ENCODE data around the gene CDH3. TPM values are rescaled to one million over a fixed set of nuclear protein-coding genes. Genes with fewer than 3 reads are reported as not detected.

Gene CDH3
- total RNA-seq (1 to 10 TPM in 5 of 6 donors, under 1 TPM in 1; 0.39 to 5.2 (median 1.4) TPM), polyA plus RNA-seq (under 1 TPM; 0.30 to 0.47 TPM)

GRCh38 chr16:68644715-68645493, at the start of gene CDH3:
Gene CDH3 (plus strand): TSS chr16:68645310. CDS start chr16:68645380, 70 bp downstream.
- no peaks in the 10 kb centered on the region for H3K36me3 ChIP-seq
- TF ChIP-seq CTCF (IDR thresholded peaks at IDR 0.05) = no peak
- H3K27me3 ChIP-seq = no peaks in the 10 kb centered on the region
- 1 to 2% methylated on average over 44 to 53 of the region's 53 CpGs for WGBS, 2 donors
- peak within 1 kb of the TSS; percentile 11 to 55 (median 46) for H3K4me3 ChIP-seq
- H3K4me1 ChIP-seq = peaks cover 0 to 10% (median 5%) of the 10 kb centered on the region in 3 donors
- ATAC-seq (peak; percentile 77 to 94 (median 90)), FAIRE-seq (no peak), DNase-seq (peak; percentile 42 to 85 (median 61))
- intact Hi-C loops (cut with DNase I) = no loop called here
- no peaks in the 10 kb centered on the region for H3K9me3 ChIP-seq
- no peak within 1 kb of the TSS for H3K27ac ChIP-seq

DNA sequence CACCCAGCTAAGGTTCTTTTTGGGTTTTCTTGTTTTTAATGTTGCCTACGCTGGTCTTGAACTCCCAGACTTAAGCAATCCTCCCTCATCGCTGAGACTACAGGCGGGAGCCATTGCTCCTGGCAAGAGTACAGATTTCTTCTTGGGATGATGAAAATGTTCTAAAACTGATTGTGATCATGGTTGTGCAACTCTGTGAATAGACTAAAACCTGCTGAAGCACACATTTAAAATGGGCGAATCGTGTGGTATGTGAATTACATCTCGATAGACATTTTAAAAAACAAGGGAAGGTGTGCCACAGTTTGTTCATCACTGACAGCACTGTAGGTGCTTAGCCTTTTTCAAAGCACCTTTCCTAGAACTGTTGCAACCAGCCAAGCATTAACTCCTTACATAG, 48.8 kb upstream of the CDH3 start:
- intact Hi-C loops (cut with DNase I) = no loop called here
- Histone ChIP-seq H3K4me1 (no peaks in the 10 kb centered on the region), H3K27me3 (no peaks in the 10 kb centered on the region), H3K27ac (no peak overlapping the region), H3K36me3 (no peaks in the 10 kb centered on the region), H3K4me3 (no peak overlapping the region), H3K9me3 (no peaks in the 10 kb centered on the region)
- 91 to 92% methylated on average over 6 of the region's 6 CpGs for WGBS, 2 donors
- FAIRE-seq (no peak), ATAC-seq (no peak), DNase-seq (no peak)
- TF ChIP-seq CTCF (IDR thresholded peaks at IDR 0.05) = no peak

- Histone ChIP-seq H3K4me3 (no peak overlapping the region), H3K4me1 (no peaks in the 10 kb centered on the region), H3K27ac (no peak overlapping the region), H3K27me3 (no peaks in the 10 kb centered on the region), H3K9me3 (no peaks in the 10 kb centered on the region), H3K36me3 (no peaks in the 10 kb centered on the region)
- DNase-seq = no peak
- ATAC-seq = no peak
- no peak for FAIRE-seq
- no peak for TF ChIP-seq CTCF (IDR thresholded peaks at IDR 0.05)
- 95 to 100% methylated on average over 1 of the region's 1 CpG for WGBS, 2 donors
- intact Hi-C loops (cut with DNase I) = no loop called here
Observed at GRCh38 chr16:68599586-68599985, 45.5 kb upstream of the CDH3 start.

GRCh38 chr16:68605746-68606145, 39.4 kb upstream of the CDH3 start:
- DNase-seq (peak in 1 of 6 donors; percentile 8), FAIRE-seq (no peak), ATAC-seq (no peak)

More at GRCh38 chr16:68605746-68606145, 39.4 kb upstream of the CDH3 start:
- no peak for TF ChIP-seq CTCF (IDR thresholded peaks at IDR 0.05)
- Histone ChIP-seq H3K9me3 (no peaks in the 10 kb centered on the region), H3K36me3 (no peaks in the 10 kb centered on the region), H3K4me1 (no peaks in the 10 kb centered on the region), H3K4me3 (no peak overlapping the region), H3K27me3 (no peaks in the 10 kb centered on the region), H3K27ac (no peak overlapping the region)
- intact Hi-C loops (cut with DNase I) = no loop called here
- 67 to 69% methylated on average over 5 of the region's 5 CpGs for WGBS, 2 donors
